Thoracic aorta (tissue), 2 donors: ENCODE results near the gene PAQR4. TPM values are rescaled to one million over a fixed set of nuclear protein-coding genes. Genes with fewer than 3 reads are reported as not detected.

Experiments
- ATAC-seq: fragments of 150-250 bp; one replicate; pipeline ENCODE4 v1.8.0; 2017; ENCODE audit warnings: low read depth; ENCODE audit not compliant: insufficient number of reproducible peaks, low FRiP score
- DNase-seq: peaks from one replicate; pipeline ENCODE4 v3.0.0-alpha.2; 2020; ENCODE audit warnings: low spot score
- H3K27ac ChIP-seq, 2 donors: fragments of 200-600 bp; sonication (generic); 1 replicate in 1 of 2; 2 replicates in 1 of 2; pipeline ENCODE4 v1.5.1; 2016; ENCODE audit warnings: mild to moderate bottlenecking in 2 of 2, moderate library complexity in 2 of 2
- H3K27me3 ChIP-seq: fragments of 200-600 bp; sonication (generic); replicated peaks from 2 replicates; pipeline ENCODE4 v1.6.0; 2016; ENCODE audit warnings: mild to moderate bottlenecking; ENCODE audit not compliant: insufficient read depth
- H3K36me3 ChIP-seq: fragments of 200-600 bp; sonication (generic); one replicate; pipeline ENCODE4 v1.5.1; 2016
- H3K4me1 ChIP-seq, 2 donors: fragments of 200-600 bp; sonication (generic); 1 replicate in 1 of 2; 2 replicates in 1 of 2; pipeline versions ENCODE4 v1.5.1 to v1.6.0; 2016; ENCODE audit warnings: low read depth in 2 of 2, mild to moderate bottlenecking in 1 of 2; ENCODE audit not compliant: control insufficient read depth in 1 of 2
- H3K4me3 ChIP-seq: fragments of 200-600 bp; sonication (generic); 2 replicates; pipeline ENCODE4 v1.5.1; 2016; ENCODE audit warnings: mild to moderate bottlenecking
- H3K9me3 ChIP-seq: fragments of 200-600 bp; sonication (generic); 2 replicates; pipeline ENCODE4 v1.5.1; 2016
- total RNA-seq, 2 donors: library from RNA; depleted of rRNA; stranded (reverse); fragments of >200 nt; gene quantifications; one replicate each; pipeline versions ENCODE4 v1.1.0 to v1.2.3, GENCODE V29; 2016
- TF ChIP-seq, protein P1 (sequence below): fragments of 200-600 bp; sonication (generic); IDR thresholded peaks from one replicate; pipeline ENCODE4 v1.5.1; 2019; ENCODE audit warnings: antibody characterized with exemption

PAQR4 gene
- total RNA-seq, 2 donors from 2014 or later: 3.1 to 5.8 TPM

DNA sequence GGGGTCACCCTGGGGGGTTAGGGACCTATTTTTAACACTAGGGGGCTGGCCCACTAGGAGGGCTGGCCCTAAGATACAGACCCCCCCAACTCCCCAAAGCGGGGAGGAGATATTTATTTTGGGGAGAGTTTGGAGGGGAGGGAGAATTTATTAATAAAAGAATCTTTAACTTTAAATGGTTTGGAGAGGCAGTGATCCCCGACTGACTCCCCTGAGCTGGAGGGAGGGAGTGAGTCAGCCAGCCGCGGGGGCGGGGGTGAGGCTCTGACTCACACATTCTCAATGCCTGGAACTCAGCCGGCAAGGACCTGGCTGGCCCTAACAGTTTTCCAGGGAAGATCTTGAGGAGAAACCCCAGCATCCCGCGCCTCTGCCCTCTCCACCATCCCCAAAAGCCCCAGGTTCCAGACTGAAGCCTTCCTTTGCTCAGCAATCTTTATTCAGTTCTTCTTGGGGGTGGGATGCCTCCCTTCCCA lies 53.1 kb downstream of the PAQR4 start:
- ATAC-seq: peak; percentile 36
- TF ChIP-seq, protein P1, sequence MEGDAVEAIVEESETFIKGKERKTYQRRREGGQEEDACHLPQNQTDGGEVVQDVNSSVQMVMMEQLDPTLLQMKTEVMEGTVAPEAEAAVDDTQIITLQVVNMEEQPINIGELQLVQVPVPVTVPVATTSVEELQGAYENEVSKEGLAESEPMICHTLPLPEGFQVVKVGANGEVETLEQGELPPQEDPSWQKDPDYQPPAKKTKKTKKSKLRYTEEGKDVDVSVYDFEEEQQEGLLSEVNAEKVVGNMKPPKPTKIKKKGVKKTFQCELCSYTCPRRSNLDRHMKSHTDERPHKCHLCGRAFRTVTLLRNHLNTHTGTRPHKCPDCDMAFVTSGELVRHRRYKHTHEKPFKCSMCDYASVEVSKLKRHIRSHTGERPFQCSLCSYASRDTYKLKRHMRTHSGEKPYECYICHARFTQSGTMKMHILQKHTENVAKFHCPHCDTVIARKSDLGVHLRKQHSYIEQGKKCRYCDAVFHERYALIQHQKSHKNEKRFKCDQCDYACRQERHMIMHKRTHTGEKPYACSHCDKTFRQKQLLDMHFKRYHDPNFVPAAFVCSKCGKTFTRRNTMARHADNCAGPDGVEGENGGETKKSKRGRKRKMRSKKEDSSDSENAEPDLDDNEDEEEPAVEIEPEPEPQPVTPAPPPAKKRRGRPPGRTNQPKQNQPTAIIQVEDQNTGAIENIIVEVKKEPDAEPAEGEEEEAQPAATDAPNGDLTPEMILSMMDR: no peak
- Histone ChIP-seq H3K4me3 (peak overlapping the region; percentile 98), H3K27ac (peak overlapping the region; percentile 94 to 100), H3K27me3 (no peaks in the 10 kb centered on the region), H3K4me1 (peaks cover 0 to 39% of the 10 kb centered on the region in 2 donors), H3K9me3 (no peaks in the 10 kb centered on the region), H3K36me3 (peaks cover 12% of the 10 kb centered on the region)
- DNase-seq: peak; percentile 78

DNA sequence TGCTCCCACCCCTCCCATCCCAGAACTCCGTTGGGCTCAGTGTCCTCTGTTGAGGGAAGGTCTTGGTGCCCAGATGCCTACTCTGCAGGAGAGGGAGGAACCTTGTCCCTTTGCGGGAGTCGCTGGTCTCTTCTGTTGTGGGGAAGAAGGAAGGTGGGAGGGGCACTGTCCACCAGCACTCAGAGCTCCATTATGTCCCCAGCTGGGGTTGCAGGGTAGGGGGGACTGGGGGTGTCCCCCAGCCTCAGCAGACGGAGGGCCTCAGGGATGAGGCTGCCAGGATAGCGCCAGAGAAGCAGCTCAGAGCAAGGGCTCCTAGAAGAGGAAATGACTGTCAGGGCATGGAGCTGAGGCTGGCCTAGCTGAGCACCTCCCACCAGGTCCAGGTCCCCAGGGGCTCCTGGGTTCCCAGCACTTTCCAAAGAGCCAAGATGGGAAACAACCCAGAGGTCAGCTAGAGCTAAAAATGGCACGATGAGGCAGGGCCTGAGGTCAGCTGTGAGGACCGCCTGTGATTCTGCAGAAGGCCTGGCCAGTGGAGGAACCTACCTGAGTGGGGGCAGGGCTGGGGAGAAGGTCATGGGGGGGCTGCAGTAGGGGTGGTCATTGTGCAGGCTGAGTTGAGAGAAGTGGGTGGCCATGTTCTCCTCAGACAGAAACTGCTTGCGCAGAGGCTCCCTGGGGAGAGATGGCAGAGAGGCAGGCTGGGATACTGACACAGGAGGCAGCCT lies 53.7 kb downstream of the PAQR4 start:
- ATAC-seq (peak; percentile 3), DNase-seq (peak; percentile 45)
- Histone ChIP-seq H3K4me1 (peaks cover 0 to 39% of the 10 kb centered on the region in 2 donors), H3K4me3 (peak overlapping the region; percentile 98), H3K27ac (peak overlapping the region; percentile 94 to 100), H3K9me3 (no peaks in the 10 kb centered on the region), H3K27me3 (no peaks in the 10 kb centered on the region), H3K36me3 (peaks cover 12% of the 10 kb centered on the region)
- TF ChIP-seq, protein P1: no peak

Other genes with a start within 250 kb of the PAQR4 start
- 1 to 10 TPM; 4.4 to 8.7 TPM for gene PRSS27, start 249.1 kb upstream of the PAQR4 start, total RNA-seq
- gene SRRM2, start 216.7 kb upstream of the PAQR4 start, total RNA-seq: 100 to 1,000 TPM; 476 to 541 TPM
- 100 to 1,000 TPM; 269 to 518 TPM for gene ELOB, start 192.1 kb upstream of the PAQR4 start, total RNA-seq
- gene PRSS33, start 181.8 kb upstream of the PAQR4 start, total RNA-seq: not detected
- not detected for gene PRSS41, start 170.9 kb upstream of the PAQR4 start, total RNA-seq
- gene PRSS21, start 152.1 kb upstream of the PAQR4 start, total RNA-seq: under 1 TPM in 1 of 2 donors, not detected in 1; 0.54 TPM
- not detected for gene ZG16B, start 139.0 kb upstream of the PAQR4 start, total RNA-seq
- not detected for gene PRSS22, start 111.2 kb upstream of the PAQR4 start, total RNA-seq
- 10 to 100 TPM; 52.2 to 53.2 TPM for gene FLYWCH2, start 86.1 kb upstream of the PAQR4 start, total RNA-seq
- 10 to 100 TPM; 65.6 to 72.8 TPM for gene FLYWCH1, start 57.4 kb upstream of the PAQR4 start, total RNA-seq
- gene KREMEN2, start 5.1 kb upstream of the PAQR4 start, total RNA-seq: not detected
- gene PKMYT1, start 11.1 kb downstream of the PAQR4 start, total RNA-seq: 1 to 10 TPM in 1 of 2 donors, not detected in 1; 5.9 TPM
- gene CLDN9, start 43.6 kb downstream of the PAQR4 start, total RNA-seq: 1 to 10 TPM in 1 of 2 donors, not detected in 1; 1.5 TPM
- not detected for gene CLDN6, start 48.8 kb downstream of the PAQR4 start, total RNA-seq
- gene TNFRSF12A, start 51.0 kb downstream of the PAQR4 start, total RNA-seq: 100 to 1,000 TPM; 274 to 461 TPM
- 100 to 1,000 TPM in 1 of 2 donors, 10 to 100 TPM in 1; 19.9 to 120 TPM for gene HCFC1R1, start 54.6 kb downstream of the PAQR4 start, total RNA-seq
- 10 to 100 TPM; 19.0 to 24.7 TPM for gene THOC6, start 54.7 kb downstream of the PAQR4 start, total RNA-seq
- 1 to 10 TPM in 1 of 2 donors, not detected in 1; 1.1 TPM for gene BICDL2, start 67.6 kb downstream of the PAQR4 start, total RNA-seq
- 1 to 10 TPM in 1 of 2 donors, not detected in 1; 4.2 TPM for gene MMP25, start 77.2 kb downstream of the PAQR4 start, total RNA-seq
- 10 to 100 TPM; 42.4 to 55.4 TPM for gene IL32, start 96.3 kb downstream of the PAQR4 start, total RNA-seq
- gene ZSCAN10, start 129.9 kb downstream of the PAQR4 start, total RNA-seq: not detected
- 10 to 100 TPM; 16.4 to 19.4 TPM for gene ZNF205, start 143.2 kb downstream of the PAQR4 start, total RNA-seq
- gene ZNF213, start 165.7 kb downstream of the PAQR4 start, total RNA-seq: 10 to 100 TPM in 1 of 2 donors, 1 to 10 TPM in 1; 5.9 to 16.2 TPM
- not detected for gene OR1F1, start 218.9 kb downstream of the PAQR4 start, total RNA-seq